RWPE2 (cell line): Measurements from ENCODE around the gene VPS29.

Experiments
- ATAC-seq: fragments of 200-7000 bp; cut with Tn5 transposase; 3 replicates; pipeline ENCODE4 v1.9.1; 2021; ENCODE audit warnings: low read depth
- DNase-seq: peaks from one replicate; pipeline ENCODE4 v3.0.0-alpha.2; 2020; ENCODE audit warnings: low spot score
- H3K27ac ChIP-seq: fragments of 450-650 bp; 2 replicates; pipeline ENCODE4 v1.5.1; 2017; ENCODE audit warnings: mild to moderate bottlenecking; ENCODE audit not compliant: poor library complexity, severe bottlenecking
- H3K27me3 ChIP-seq: fragments of 250-450 bp; sonication (Bioruptor Pico); 2 replicates; pipeline ENCODE4 v1.5.1; 2021; ENCODE audit warnings: mild to moderate bottlenecking, moderate library complexity; ENCODE audit not compliant: insufficient read depth, poor library complexity, severe bottlenecking
- H3K36me3 ChIP-seq: fragments of 250-450 bp; sonication (Bioruptor Pico); 2 replicates; pipeline ENCODE4 v1.5.1; 2020; ENCODE audit warnings: low read depth, mild to moderate bottlenecking, moderate library complexity
- H3K4me1 ChIP-seq: fragments of 250-450 bp; sonication (Bioruptor Pico); 2 replicates; pipeline ENCODE4 v1.5.1; 2021; ENCODE audit warnings: mild to moderate bottlenecking, moderate library complexity; ENCODE audit not compliant: insufficient read depth, poor library complexity, severe bottlenecking
- H3K4me3 ChIP-seq: fragments of 250-450 bp; sonication (Bioruptor Pico); 2 replicates; pipeline ENCODE4 v1.5.1; 2021; ENCODE audit warnings: mild to moderate bottlenecking, moderate library complexity; ENCODE audit not compliant: severe bottlenecking
- H3K9me3 ChIP-seq: fragments of 250-450 bp; sonication (Bioruptor Pico); 2 replicates; pipeline ENCODE4 v1.5.1; 2021; ENCODE audit warnings: mild to moderate bottlenecking, moderate library complexity; ENCODE audit not compliant: severe bottlenecking
- TF ChIP-seq, protein P1 (sequence below): fragments of 450-650 bp; IDR thresholded peaks from one replicate; pipeline ENCODE4 v1.5.1; 2017; ENCODE audit warnings: mild to moderate bottlenecking, moderate library complexity; ENCODE audit not compliant: poor library complexity, severe bottlenecking

VPS29 gene

DNA sequence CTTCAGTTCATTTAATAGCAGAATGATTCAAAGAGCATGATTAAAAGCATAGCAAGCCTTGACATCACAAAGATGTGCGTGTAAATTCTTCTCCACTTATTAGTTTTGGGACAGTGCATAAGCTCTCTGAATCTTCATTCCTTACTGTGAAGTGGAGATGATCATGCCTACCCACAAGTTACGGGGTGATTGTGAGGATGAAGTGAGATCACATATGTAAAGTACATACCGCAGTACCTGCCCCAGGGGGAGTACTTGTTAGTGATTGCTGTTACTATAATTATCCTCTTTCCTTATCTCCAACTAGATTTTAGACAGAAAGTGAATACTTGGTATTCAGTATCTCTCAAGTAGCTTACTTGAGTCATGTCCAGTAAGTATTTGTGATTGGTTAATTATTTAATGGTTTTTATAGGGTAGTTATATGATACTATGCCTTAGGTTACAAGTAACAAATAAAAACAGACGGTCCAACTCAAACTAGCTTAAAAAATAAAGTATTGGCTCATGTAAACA, 6.2 kb upstream of the VPS29 start:
- no peak overlapping the region for H3K4me3 ChIP-seq
- no peaks in the 10 kb centered on the region for H3K27me3 ChIP-seq
- H3K9me3 ChIP-seq: no peaks in the 10 kb centered on the region
- ATAC-seq (no peak), DNase-seq (no peak)
- no peaks in the 10 kb centered on the region for H3K36me3 ChIP-seq
- no peak overlapping the region for H3K27ac ChIP-seq
- TF ChIP-seq, protein P1, sequence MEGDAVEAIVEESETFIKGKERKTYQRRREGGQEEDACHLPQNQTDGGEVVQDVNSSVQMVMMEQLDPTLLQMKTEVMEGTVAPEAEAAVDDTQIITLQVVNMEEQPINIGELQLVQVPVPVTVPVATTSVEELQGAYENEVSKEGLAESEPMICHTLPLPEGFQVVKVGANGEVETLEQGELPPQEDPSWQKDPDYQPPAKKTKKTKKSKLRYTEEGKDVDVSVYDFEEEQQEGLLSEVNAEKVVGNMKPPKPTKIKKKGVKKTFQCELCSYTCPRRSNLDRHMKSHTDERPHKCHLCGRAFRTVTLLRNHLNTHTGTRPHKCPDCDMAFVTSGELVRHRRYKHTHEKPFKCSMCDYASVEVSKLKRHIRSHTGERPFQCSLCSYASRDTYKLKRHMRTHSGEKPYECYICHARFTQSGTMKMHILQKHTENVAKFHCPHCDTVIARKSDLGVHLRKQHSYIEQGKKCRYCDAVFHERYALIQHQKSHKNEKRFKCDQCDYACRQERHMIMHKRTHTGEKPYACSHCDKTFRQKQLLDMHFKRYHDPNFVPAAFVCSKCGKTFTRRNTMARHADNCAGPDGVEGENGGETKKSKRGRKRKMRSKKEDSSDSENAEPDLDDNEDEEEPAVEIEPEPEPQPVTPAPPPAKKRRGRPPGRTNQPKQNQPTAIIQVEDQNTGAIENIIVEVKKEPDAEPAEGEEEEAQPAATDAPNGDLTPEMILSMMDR: no peak
- no peaks in the 10 kb centered on the region for H3K4me1 ChIP-seq

DNA sequence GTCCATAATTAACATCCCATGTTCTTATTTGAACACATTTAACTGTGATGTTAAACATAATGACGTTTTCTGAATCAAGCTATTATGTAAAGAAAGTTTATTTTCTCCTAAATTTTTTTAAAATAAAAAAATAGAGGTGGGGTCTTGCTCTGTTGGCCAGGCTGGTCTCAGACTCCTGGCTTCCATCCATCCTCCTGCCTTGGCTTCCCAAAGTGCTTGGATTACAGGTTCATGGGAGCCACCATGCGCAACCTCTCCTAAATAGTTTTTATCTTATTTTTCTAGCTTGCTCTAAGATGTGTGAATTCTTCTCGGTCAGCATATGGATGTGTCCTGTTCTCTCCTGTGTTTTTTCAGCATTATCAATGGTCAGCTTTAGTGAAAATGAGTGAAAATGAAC, 3.4 kb upstream of the VPS29 start:
- DNase-seq (no peak), ATAC-seq (no peak)
- Histone ChIP-seq H3K4me1 (peaks cover 8% of the 10 kb centered on the region), H3K27ac (no peak overlapping the region), H3K4me3 (no peak overlapping the region), H3K36me3 (peaks cover 2% of the 10 kb centered on the region), H3K27me3 (no peaks in the 10 kb centered on the region), H3K9me3 (no peaks in the 10 kb centered on the region)
- TF ChIP-seq, protein P1: no peak

DNA sequence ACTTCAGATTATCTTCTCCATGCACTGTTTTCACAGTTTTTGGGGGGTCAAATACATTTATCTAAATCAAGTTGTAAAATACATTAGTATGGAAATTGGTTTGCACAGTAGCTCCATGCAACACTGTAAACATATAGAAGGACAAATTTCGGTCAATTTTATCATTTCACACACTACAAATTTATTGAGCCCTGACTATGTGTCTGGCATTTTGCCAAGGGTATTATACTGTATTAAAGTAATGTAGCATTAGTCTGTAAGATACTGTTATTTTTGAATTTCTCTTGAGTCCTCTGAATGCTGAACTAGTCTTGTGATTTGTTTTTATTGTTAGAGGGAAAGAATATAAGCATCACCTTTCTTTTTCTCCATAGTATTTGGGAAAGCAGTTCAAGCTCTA, 1.5 kb upstream of the VPS29 start:
- DNase-seq (no peak), ATAC-seq (no peak)
- H3K9me3 ChIP-seq: no peaks in the 10 kb centered on the region
- H3K27me3 ChIP-seq: no peaks in the 10 kb centered on the region
- H3K4me3 ChIP-seq: no peak overlapping the region
- TF ChIP-seq, protein P1: no peak
- no peak overlapping the region for H3K27ac ChIP-seq
- H3K4me1 ChIP-seq: peaks cover 27% of the 10 kb centered on the region
- H3K36me3 ChIP-seq: peaks cover 21% of the 10 kb centered on the region

DNA sequence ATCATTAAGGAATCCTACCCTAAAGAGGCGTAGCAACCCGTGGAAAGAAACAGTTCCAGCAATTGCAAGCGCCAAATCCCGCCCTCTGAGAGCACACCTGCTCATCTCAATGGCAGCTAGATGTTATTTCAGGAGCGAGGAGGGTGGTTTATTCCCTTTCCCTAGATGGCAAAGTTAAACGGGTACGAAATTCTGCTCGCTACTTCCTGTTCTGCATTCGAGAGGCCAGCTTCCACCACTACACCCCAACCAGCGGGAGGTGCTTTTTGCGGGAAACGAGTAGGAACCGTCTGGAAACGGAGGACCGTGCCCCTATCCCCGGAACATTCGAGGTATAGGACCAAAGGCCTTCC, 536 bp downstream of the VPS29 start:
- H3K27ac ChIP-seq: peak overlapping the region; percentile 84
- peak; percentile 37 for DNase-seq
- ATAC-seq: peak; percentile 54

DNA sequence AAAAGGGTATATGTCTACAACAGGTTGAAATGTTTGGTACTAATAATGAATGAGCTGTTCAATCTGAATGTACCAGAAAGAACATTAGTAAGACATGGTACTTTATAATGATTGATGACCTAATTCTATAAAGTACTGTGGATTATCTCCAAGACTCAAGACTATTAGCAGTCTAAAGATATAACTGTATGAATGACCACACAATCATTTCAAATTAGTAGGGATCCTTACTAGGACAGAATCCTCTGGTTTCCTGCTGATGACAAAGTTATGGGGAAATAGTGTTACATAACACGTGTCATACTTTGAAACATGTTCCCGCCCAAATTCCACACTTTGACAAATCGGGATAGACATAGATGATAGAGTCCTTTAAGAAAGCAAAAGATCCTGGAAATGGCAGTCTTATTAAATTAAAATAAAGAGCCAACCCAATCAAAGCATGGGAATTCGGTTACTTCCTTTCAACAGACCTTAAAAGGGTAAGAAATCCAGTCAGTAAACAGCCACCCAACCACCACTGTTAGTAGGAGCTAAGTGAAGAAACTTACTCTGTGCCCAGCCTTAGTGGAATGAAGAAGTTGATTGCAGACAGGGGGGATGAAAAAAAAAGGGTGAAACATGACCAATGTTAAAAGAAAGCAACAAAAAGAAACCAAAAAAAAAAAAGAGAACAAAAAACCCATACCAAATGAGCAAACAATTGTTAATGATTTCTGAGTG, 2.8 kb downstream of the VPS29 start:
- H3K27ac ChIP-seq: peak overlapping the region; percentile 84
- H3K27me3 ChIP-seq: no peaks in the 10 kb centered on the region
- H3K36me3 ChIP-seq: peaks cover 60% of the 10 kb centered on the region
- ATAC-seq (peak; percentile 3; the same call in 1 of the 3 replicates), DNase-seq (no peak)
- TF ChIP-seq, protein P1: no peak
- H3K4me1 ChIP-seq: peaks cover 31% of the 10 kb centered on the region
- no peak overlapping the region for H3K4me3 ChIP-seq
- no peaks in the 10 kb centered on the region for H3K9me3 ChIP-seq

More for the DNA sequence above, 536 bp downstream of the VPS29 start:
- TF ChIP-seq, protein P1: no peak
- H3K9me3 ChIP-seq: no peaks in the 10 kb centered on the region
- H3K36me3 ChIP-seq: peaks cover 38% of the 10 kb centered on the region
- no peaks in the 10 kb centered on the region for H3K27me3 ChIP-seq
- peak overlapping the region; percentile 66 for H3K4me3 ChIP-seq
- H3K4me1 ChIP-seq: peaks cover 31% of the 10 kb centered on the region
